Calu3 (cell line): ENCODE measurements around the gene LRRC28. TPM values are rescaled to one million over a fixed set of nuclear protein-coding genes. Genes with fewer than 3 reads are reported as not detected.

Experiments used
- BruUV-seq: library from RNA; stranded (reverse); fragments of 400-500 nt; replicated peaks from 2 replicates; lab custom pipeline; 2021; lab: Mats Ljungman, UMichigan
- CTCF ChIA-PET: fragments of 300-600 bp; sonication (Branson Sonifier 250); formaldehyde crosslinking; loops from one replicate; lab custom pipeline; 2022; ENCODE audit warnings: antibody characterized with exemption; lab: Charles Lee
- DNase-seq: peaks from one replicate; pipeline ENCODE4 v3.0.0; 2022
- H3K27ac Mint-ChIP-seq: one replicate; pipeline ENCODE4 v1.8.0; 2022; ENCODE audit warnings: mixed read lengths; ENCODE audit not compliant: unreplicated experiment
- H3K27me3 Mint-ChIP-seq: one replicate; pipeline ENCODE4 v1.8.0; 2022; ENCODE audit warnings: mixed read lengths; ENCODE audit not compliant: unreplicated experiment
- H3K36me3 Mint-ChIP-seq: one replicate; pipeline ENCODE4 v1.8.0; 2022; ENCODE audit warnings: mild to moderate bottlenecking, moderate library complexity, mixed read lengths; ENCODE audit not compliant: insufficient read depth, unreplicated experiment
- H3K4me1 Mint-ChIP-seq: one replicate; pipeline ENCODE4 v1.8.0; 2022; ENCODE audit warnings: mild to moderate bottlenecking, low read depth, mixed read lengths; ENCODE audit not compliant: unreplicated experiment
- H3K4me3 Mint-ChIP-seq: one replicate; pipeline ENCODE4 v1.8.0; 2022; ENCODE audit warnings: mild to moderate bottlenecking, low read depth, moderate library complexity, mixed read lengths; ENCODE audit not compliant: unreplicated experiment
- H3K9me3 Mint-ChIP-seq: one replicate; pipeline ENCODE4 v1.8.0; 2022; ENCODE audit warnings: low read depth, mixed read lengths; ENCODE audit not compliant: unreplicated experiment
- intact Hi-C: fragments of 100-400 bp; cut with micrococcal nuclease; formaldehyde crosslinking; loops from one replicate; pipeline ENCODE4 v1.10.0; 2022; ENCODE audit not compliant: unreplicated experiment
- total RNA-seq: library from RNA; stranded (reverse); gene quantifications from 2 replicates; pipeline ENCODE4 v1.2.3, GENCODE V29; 2022
- TF ChIP-seq, protein P1 (sequence below): fragments of 200-600 bp; IDR thresholded peaks from one replicate; pipeline ENCODE4 v1.8.0; 2022; ENCODE audit warnings: antibody characterized with exemption; ENCODE audit not compliant: unreplicated experiment

Gene LRRC28
- total RNA-seq, 1 experiment from 2014 or later, result 21.8 TPM

DNA sequence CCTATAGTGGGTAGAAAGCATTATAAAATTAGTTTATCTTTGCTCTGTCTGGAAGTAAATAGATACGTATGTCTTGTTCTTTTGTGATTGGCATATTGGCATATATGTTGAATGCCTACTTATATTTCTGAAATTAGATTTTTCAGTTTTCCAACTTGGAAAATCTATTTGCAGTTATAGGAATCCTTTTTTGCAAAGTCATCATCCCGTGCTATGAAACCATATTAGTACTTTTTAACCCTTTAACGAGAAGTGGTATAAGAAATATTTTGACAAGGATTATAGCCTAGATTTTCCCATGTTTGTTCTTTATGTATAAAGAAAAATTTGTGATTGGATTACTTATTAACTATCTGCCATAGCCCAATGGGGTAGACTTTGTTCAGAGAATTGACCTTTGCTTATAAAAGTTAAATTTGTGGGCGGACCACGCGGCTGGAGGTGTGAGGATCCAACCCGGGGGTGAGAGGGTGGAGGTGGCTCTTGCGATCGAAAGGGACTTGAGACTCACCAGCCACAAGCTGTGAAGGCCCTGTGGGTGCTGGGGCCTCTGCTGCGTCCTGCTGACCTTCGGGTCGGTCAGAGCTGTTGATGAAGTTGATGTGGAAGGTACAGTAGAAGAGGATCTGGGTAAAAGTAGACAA is 5.9 kb downstream of the LRRC28 start:
- BruUV-seq, result no TSS peak

DNA sequence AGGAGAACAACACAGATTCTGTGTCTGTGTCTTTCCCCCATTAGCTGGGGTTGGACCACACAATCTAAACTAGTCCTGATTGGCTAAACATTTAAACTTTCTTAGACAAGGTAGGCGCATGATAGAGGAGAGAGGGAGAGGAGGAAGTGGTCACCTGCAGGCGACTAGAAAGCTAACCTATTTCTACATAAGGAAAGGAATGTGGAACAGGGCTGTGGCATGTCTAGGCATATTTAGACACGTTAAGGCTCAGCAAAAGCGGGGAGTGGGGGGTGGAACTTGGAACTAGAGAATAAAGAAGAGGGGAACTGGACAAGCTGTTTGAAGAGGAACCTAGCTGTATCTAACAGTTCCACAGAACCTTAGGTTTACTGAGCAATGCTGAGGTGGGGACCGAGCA is 12.8 kb downstream of the LRRC28 start:
- Mint-ChIP-seq H3K36me3 (no peaks in the 10 kb centered on the region), H3K27me3 (no peaks in the 10 kb centered on the region), H3K4me1 (no peaks in the 10 kb centered on the region), H3K4me3 (no peak overlapping the region), H3K27ac (no peak overlapping the region), H3K9me3 (no peaks in the 10 kb centered on the region)
- CTCF ChIA-PET, result interaction anchor here (1.3 kb wide), 1 partner anchor 9 kb away, joined by 3 read pairs; no protein-coding TSS in a partner anchor
- TF ChIP-seq, protein P1, sequence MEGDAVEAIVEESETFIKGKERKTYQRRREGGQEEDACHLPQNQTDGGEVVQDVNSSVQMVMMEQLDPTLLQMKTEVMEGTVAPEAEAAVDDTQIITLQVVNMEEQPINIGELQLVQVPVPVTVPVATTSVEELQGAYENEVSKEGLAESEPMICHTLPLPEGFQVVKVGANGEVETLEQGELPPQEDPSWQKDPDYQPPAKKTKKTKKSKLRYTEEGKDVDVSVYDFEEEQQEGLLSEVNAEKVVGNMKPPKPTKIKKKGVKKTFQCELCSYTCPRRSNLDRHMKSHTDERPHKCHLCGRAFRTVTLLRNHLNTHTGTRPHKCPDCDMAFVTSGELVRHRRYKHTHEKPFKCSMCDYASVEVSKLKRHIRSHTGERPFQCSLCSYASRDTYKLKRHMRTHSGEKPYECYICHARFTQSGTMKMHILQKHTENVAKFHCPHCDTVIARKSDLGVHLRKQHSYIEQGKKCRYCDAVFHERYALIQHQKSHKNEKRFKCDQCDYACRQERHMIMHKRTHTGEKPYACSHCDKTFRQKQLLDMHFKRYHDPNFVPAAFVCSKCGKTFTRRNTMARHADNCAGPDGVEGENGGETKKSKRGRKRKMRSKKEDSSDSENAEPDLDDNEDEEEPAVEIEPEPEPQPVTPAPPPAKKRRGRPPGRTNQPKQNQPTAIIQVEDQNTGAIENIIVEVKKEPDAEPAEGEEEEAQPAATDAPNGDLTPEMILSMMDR, result no peak
- no peak for DNase-seq
- intact Hi-C loops, result no loop called here
- no TSS peak for BruUV-seq

More for the DNA sequence above, 5.9 kb downstream of the LRRC28 start:
- no peak overlapping the region for H3K27ac Mint-ChIP-seq
- TF ChIP-seq, protein P1, result no peak
- DNase-seq, result no peak
- CTCF ChIA-PET, result interaction anchor here (0.5 kb wide), 1 partner anchor 445 kb away, joined by 3 read pairs; no protein-coding TSS in a partner anchor
- H3K4me3 Mint-ChIP-seq, result no peak overlapping the region
- peaks cover 19% of the 10 kb centered on the region for H3K4me1 Mint-ChIP-seq
- H3K36me3 Mint-ChIP-seq, result no peaks in the 10 kb centered on the region
- intact Hi-C loops, result no loop called here
- H3K27me3 Mint-ChIP-seq, result no peaks in the 10 kb centered on the region
- no peaks in the 10 kb centered on the region for H3K9me3 Mint-ChIP-seq

DNA sequence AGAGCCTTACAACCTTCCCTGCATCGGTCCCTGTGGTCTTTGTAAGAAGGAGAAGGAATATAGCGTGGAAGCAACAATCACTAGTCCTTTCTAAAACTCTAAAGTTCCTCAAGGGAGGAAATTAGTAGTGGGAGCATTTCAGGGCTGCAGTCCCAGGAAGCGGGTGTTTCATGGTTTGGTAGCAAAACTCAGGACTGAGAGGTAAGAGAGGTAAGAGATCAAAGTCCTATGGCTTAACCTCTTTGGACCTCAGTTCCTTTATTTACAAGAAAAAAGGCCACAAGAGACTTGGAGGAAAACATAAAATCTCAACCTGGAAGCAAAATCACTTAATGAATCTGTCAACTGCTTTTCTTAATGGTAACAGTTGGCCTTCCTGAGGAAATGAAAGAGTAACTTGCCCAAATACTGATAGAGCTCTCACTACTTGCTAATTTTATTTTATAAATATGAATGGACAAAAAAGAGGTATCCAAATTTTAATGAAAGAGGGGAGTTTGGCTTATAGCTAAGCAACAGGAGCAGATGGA is 14.3 kb downstream of the LRRC28 start:
- H3K4me1 Mint-ChIP-seq, result no peaks in the 10 kb centered on the region
- H3K27ac Mint-ChIP-seq, result no peak overlapping the region
- no peak for DNase-seq
- H3K4me3 Mint-ChIP-seq, result no peak overlapping the region
- CTCF ChIA-PET, result no interaction called here
- H3K27me3 Mint-ChIP-seq, result no peaks in the 10 kb centered on the region
- H3K9me3 Mint-ChIP-seq, result no peaks in the 10 kb centered on the region
- intact Hi-C loops, result no loop called here
- TF ChIP-seq, protein P1, result no peak
- no TSS peak for BruUV-seq
- H3K36me3 Mint-ChIP-seq, result no peaks in the 10 kb centered on the region

DNA sequence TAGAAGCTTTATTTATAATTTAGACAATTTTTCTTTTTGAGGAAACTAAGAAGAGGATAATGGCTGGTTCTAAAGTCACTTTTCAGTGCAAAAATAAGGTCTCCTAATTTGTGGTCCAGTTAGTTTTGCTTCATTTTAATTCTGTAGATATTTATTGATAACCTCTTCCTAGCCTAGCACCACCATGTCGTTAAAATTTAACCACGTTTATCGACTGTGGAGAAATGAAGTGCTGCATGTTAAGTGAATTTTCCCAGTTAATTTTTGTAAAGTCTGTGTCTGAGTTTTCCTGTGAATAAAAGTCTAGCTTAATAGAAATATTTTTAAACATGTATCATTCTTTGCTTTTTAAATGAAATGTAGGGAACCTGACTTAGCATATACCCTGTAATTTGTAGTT is 16.7 kb downstream of the LRRC28 start:
- TF ChIP-seq, protein P1, result no peak
- CTCF ChIA-PET, result no interaction called here
- no TSS peak for BruUV-seq
- intact Hi-C loops, result no loop called here
- Mint-ChIP-seq H3K36me3 (no peaks in the 10 kb centered on the region), H3K27me3 (no peaks in the 10 kb centered on the region), H3K4me1 (no peaks in the 10 kb centered on the region), H3K27ac (no peak overlapping the region), H3K9me3 (no peaks in the 10 kb centered on the region), H3K4me3 (no peak overlapping the region)
- no peak for DNase-seq
